PC-9 (cell line): Measurements from ENCODE around the gene SDK1. TPM values are rescaled to one million over a fixed set of nuclear protein-coding genes. Genes with fewer than 3 reads are reported as not detected.

ENCODE experiments used
- BruUV-seq: library from RNA; stranded (reverse); fragments of 400-500 nt; replicated peaks from 2 replicates; lab custom pipeline; 2021; lab: Mats Ljungman, UMichigan
- CTCF ChIA-PET: fragments of 300-600 bp; sonication (Branson Sonifier 250); formaldehyde crosslinking; loops from one replicate; lab custom pipeline; 2022; ENCODE audit warnings: antibody characterized with exemption; lab: Charles Lee
- POLR2A ChIA-PET: fragments of 300-600 bp; sonication (Branson Sonifier 250); formaldehyde crosslinking; loops from one replicate; lab custom pipeline; 2022; ENCODE audit warnings: antibody characterized with exemption; ENCODE audit not compliant: unreplicated experiment; lab: Charles Lee
- DNase-seq, 2 experiments: peaks; one replicate each; pipeline versions ENCODE4 v3.0.0 to v3.0.0-alpha.2; 2015 to 2022; ENCODE audit warnings: mixed read lengths in 1 of 2
- H2AFZ ChIP-seq: fragments of 200-600 bp; sonication (generic); 2 replicates; pipeline ENCODE4 v1.8.1; 2017; ENCODE audit warnings: antibody characterized with exemption
- H3F3A ChIP-seq: fragments of 200-600 bp; sonication (generic); 2 replicates; pipeline ENCODE4 v1.8.1; 2017; ENCODE audit warnings: antibody characterized with exemption, mild to moderate bottlenecking, low read depth; ENCODE audit not compliant: insufficient read depth
- H3K27ac ChIP-seq: fragments of 200-600 bp; sonication (generic); 2 replicates; pipeline ENCODE4 v1.6.1; 2016; ENCODE audit warnings: mixed run types
- H3K27me3 ChIP-seq: fragments of 200-600 bp; sonication (generic); 2 replicates; pipeline ENCODE4 v1.6.1; 2016; ENCODE audit warnings: low read depth, mixed run types; ENCODE audit not compliant: insufficient read depth
- H3K36me3 ChIP-seq: fragments of 200-600 bp; sonication (generic); 2 replicates; pipeline ENCODE4 v1.6.1; 2016; ENCODE audit warnings: low read depth, mixed run types
- H3K4me1 ChIP-seq: fragments of 200-600 bp; sonication (generic); replicated peaks from 2 replicates; pipeline ENCODE4 v1.6.1; 2016; ENCODE audit warnings: mixed run types; ENCODE audit not compliant: insufficient read depth
- H3K4me2 ChIP-seq: fragments of 200-600 bp; sonication (generic); 2 replicates; pipeline ENCODE4 v1.6.1; 2017; ENCODE audit warnings: mixed run types
- H3K4me3 ChIP-seq: fragments of 200-600 bp; sonication (generic); 2 replicates; pipeline ENCODE4 v1.6.1; 2016; ENCODE audit warnings: mixed run types
- H3K79me2 ChIP-seq: fragments of 200-600 bp; sonication (generic); 2 replicates; pipeline ENCODE4 v1.6.1; 2017; ENCODE audit warnings: low read depth, mixed run types
- H3K9me2 ChIP-seq: fragments of 200-600 bp; sonication (generic); 2 replicates; pipeline ENCODE4 v1.8.1; 2017; ENCODE audit warnings: mild to moderate bottlenecking; ENCODE audit not compliant: insufficient read depth
- H3K9me3 ChIP-seq: fragments of 200-600 bp; sonication (generic); 2 replicates; pipeline ENCODE4 v1.8.1; 2016; ENCODE audit warnings: low read depth; ENCODE audit not compliant: insufficient read depth
- H4K20me1 ChIP-seq: fragments of 200-600 bp; sonication (generic); 2 replicates; pipeline ENCODE4 v1.8.1; 2017; ENCODE audit not compliant: insufficient read depth
- EZH2 ChIP-seq: fragments of 200-600 bp; sonication (generic); IDR thresholded peaks from 2 replicates; pipeline ENCODE4 v1.8.0; 2017; ENCODE audit warnings: antibody characterized with exemption, low read depth
- intact Hi-C: fragments of 100-400 bp; cut with micrococcal nuclease; formaldehyde crosslinking; loops from one replicate; pipeline ENCODE4 v1.10.0; 2022; ENCODE audit not compliant: unreplicated experiment
- total RNA-seq: library from RNA; stranded (reverse); gene quantifications from 2 replicates; pipeline ENCODE4 v1.2.3, GENCODE V29; 2021
- TF ChIP-seq, protein P1 (sequence below): fragments of 200-600 bp; sonication (generic); conservative IDR thresholded peaks from 2 replicates; pipeline ENCODE4 v1.6.1; 2017; ENCODE audit warnings: mixed run types, antibody characterized with exemption, mild to moderate bottlenecking, moderate library complexity

SDK1 gene
- total RNA-seq, 1 experiment from 2014 or later = not detected

DNA sequence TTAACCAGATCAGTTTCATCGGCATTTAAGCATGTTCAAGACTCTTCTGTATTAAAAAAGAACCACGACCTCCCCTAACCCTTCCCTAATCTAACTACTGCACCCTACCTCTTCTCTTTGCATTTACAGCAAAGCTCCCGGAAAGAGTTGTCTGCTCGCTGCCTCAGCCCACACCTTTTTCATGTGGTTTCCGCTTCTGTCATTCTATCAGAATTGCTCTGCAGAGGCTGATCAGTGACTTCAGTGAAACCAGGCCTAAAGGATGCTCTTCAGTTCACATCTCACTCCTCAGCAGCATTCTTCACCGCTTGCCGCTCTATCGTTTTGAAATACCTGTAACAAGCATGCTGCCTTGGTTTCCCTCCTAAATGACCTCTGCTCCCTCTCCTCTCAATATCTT, 160.9 kb downstream of the SDK1 start:
- H3K36me3 ChIP-seq = no peaks in the 10 kb centered on the region
- H3K4me1 ChIP-seq = no peaks in the 10 kb centered on the region
- H3F3A ChIP-seq = no peaks in the 10 kb centered on the region
- H3K4me3 ChIP-seq = no peak overlapping the region
- H3K9me3 ChIP-seq = no peaks in the 10 kb centered on the region
- POLR2A ChIA-PET = interaction anchor here (0.8 kb wide), 1 partner anchor 275 kb away, joined by 5 read pairs; no protein-coding TSS in a partner anchor
- no peaks in the 10 kb centered on the region for H3K9me2 ChIP-seq
- no TSS peak for BruUV-seq
- intact Hi-C loops = no loop called here
- no peak overlapping the region for H2AFZ ChIP-seq
- H4K20me1 ChIP-seq = no peaks in the 10 kb centered on the region
- no peak for DNase-seq
- H3K27ac ChIP-seq = no peak overlapping the region
- no peaks in the 10 kb centered on the region for H3K79me2 ChIP-seq
- CTCF ChIA-PET = no interaction called here
- TF ChIP-seq, protein P1, sequence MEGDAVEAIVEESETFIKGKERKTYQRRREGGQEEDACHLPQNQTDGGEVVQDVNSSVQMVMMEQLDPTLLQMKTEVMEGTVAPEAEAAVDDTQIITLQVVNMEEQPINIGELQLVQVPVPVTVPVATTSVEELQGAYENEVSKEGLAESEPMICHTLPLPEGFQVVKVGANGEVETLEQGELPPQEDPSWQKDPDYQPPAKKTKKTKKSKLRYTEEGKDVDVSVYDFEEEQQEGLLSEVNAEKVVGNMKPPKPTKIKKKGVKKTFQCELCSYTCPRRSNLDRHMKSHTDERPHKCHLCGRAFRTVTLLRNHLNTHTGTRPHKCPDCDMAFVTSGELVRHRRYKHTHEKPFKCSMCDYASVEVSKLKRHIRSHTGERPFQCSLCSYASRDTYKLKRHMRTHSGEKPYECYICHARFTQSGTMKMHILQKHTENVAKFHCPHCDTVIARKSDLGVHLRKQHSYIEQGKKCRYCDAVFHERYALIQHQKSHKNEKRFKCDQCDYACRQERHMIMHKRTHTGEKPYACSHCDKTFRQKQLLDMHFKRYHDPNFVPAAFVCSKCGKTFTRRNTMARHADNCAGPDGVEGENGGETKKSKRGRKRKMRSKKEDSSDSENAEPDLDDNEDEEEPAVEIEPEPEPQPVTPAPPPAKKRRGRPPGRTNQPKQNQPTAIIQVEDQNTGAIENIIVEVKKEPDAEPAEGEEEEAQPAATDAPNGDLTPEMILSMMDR = no peak
- no peak for TF ChIP-seq EZH2
- peaks cover 70% of the 10 kb centered on the region for H3K27me3 ChIP-seq
- H3K4me2 ChIP-seq = no peak overlapping the region

DNA sequence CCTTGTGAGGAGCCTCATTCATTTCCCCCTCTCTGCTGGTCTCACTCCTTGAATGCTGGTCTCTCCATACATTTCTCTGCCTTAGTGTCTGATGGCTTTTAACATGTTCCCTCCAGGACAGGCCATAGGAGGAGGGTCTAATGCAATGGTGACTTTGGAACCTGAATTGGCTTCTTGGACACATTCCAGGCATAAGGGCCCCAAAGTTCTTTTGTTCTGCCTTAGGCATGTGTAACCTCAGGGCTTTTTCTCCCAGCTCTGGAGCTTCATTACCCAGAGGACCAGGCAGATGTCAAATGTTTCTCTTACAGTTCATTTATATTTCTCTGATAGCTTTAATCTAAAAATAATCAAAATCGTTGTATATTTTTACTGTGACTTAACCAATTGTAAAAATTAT, 162.6 kb downstream of the SDK1 start:
- BruUV-seq = no TSS peak
- Histone ChIP-seq H3K4me3 (no peak overlapping the region), H3K9me2 (no peaks in the 10 kb centered on the region), H3K79me2 (no peaks in the 10 kb centered on the region), H3K9me3 (no peaks in the 10 kb centered on the region), H4K20me1 (no peaks in the 10 kb centered on the region), H3F3A (no peaks in the 10 kb centered on the region), H3K27ac (no peak overlapping the region), H3K27me3 (peaks cover 69% of the 10 kb centered on the region), H2AFZ (no peak overlapping the region), H3K36me3 (no peaks in the 10 kb centered on the region), H3K4me1 (no peaks in the 10 kb centered on the region), H3K4me2 (no peak overlapping the region)
- DNase-seq = no peak
- CTCF ChIA-PET = no interaction called here
- POLR2A ChIA-PET = no interaction called here
- intact Hi-C loops = no loop called here
- TF ChIP-seq, protein P1 = no peak
- TF ChIP-seq EZH2 = no peak

DNA sequence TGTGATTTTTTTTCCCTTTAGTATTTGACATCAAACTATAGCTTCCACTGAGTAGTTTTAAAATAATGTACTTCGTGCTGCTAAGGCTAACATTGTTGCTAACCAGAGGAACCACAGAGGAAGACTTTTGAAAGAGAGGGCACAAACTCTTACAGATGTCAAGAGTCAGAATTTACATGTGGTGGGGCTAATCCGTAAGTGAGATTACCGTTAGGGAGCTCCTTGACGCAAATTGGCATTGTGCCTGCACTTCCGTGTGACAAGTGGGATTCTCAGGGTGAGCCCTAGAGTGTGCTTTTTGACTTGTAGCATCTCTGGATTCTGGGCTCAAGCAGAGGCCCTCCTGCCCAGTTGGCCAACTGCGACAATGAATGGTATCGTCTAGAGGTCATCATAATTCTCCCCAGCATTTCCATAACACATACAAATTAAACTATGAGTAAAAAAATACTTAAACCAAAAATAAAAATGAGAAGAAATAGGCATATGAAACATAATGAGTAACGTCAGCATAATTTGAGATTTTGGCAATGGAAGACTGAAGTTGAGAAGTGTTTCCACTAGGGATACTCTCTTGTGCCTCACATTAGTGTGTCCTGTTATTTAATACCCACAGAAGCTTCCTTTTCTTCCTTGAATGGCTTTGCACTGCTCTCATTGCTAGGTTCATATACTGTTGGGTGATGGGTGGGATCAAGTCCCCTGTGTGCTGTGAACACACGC, 164.0 kb downstream of the SDK1 start:
- H3K4me2 ChIP-seq = no peak overlapping the region
- no TSS peak for BruUV-seq
- H3K36me3 ChIP-seq = no peaks in the 10 kb centered on the region
- H3K9me3 ChIP-seq = no peaks in the 10 kb centered on the region
- CTCF ChIA-PET = no interaction called here
- intact Hi-C loops = no loop called here
- no peak for DNase-seq
- H3K4me3 ChIP-seq = no peak overlapping the region
- H3K9me2 ChIP-seq = no peaks in the 10 kb centered on the region
- no peaks in the 10 kb centered on the region for H3K4me1 ChIP-seq
- peaks cover 68% of the 10 kb centered on the region for H3K27me3 ChIP-seq
- no peaks in the 10 kb centered on the region for H4K20me1 ChIP-seq
- no peak for TF ChIP-seq EZH2
- TF ChIP-seq, protein P1 = no peak
- no peaks in the 10 kb centered on the region for H3F3A ChIP-seq
- H3K27ac ChIP-seq = no peak overlapping the region
- no peak overlapping the region for H2AFZ ChIP-seq
- no peaks in the 10 kb centered on the region for H3K79me2 ChIP-seq
- POLR2A ChIA-PET = no interaction called here
